ENCODE results near the gene TMEM108.

The TMEM108 gene

GRCh38 chr3:133277813-133278212 lies 239.6 kb downstream of the TMEM108 start:
- Histone ChIP-seq H3K4me3 (ENCODE audit: low read length) (no peak overlapping the region), H3K4me1 (ENCODE audit: control insufficient read depth, low read length) (peaks cover 12% of the 10 kb centered on the region), H3K27ac (ENCODE audit: low read depth, low read length) (no peak overlapping the region), H3K79me2 (ENCODE audit: control insufficient read depth, low read length) (no peaks in the 10 kb centered on the region), H3K4me2 (ENCODE audit: low read length) (no peak overlapping the region), H3K27me3 (ENCODE audit: control insufficient read depth, low read length) (no peaks in the 10 kb centered on the region), H3K9me2 (replicated peaks; ENCODE audit: control insufficient read depth, low read length) (no peaks in the 10 kb centered on the region), H3F3A (ENCODE audit: control insufficient read depth, insufficient read depth) (no peaks in the 10 kb centered on the region), H4K20me1 (ENCODE audit: control insufficient read depth, insufficient read depth, low read depth, low read length) (no peaks in the 10 kb centered on the region), H3K9me3 (ENCODE audit: control insufficient read depth, insufficient read depth, low read length) (no peaks in the 10 kb centered on the region), H3K36me3 (ENCODE audit: control insufficient read depth, low read length) (no peaks in the 10 kb centered on the region)
- TF ChIP-seq EZH2phosphoT487 (IDR thresholded peaks at IDR 0.05; ENCODE audit: borderline replicate concordance, low read length), result no peak
- no peak for TF ChIP-seq CTCF (IDR thresholded peaks at IDR 0.05; ENCODE audit: low read depth, low read length, poor library complexity, severe bottlenecking)

GRCh38 chr3:133278260-133279043 lies 240.3 kb downstream of the TMEM108 start:
- Histone ChIP-seq H3K9me2 (replicated peaks; ENCODE audit: control insufficient read depth, low read length) (no peaks in the 10 kb centered on the region), H3K4me1 (ENCODE audit: control insufficient read depth, low read length) (peaks cover 12% of the 10 kb centered on the region), H3K27me3 (ENCODE audit: control insufficient read depth, low read length) (no peaks in the 10 kb centered on the region), H3K27ac (ENCODE audit: low read depth, low read length) (no peak overlapping the region), H3F3A (ENCODE audit: control insufficient read depth, insufficient read depth) (no peaks in the 10 kb centered on the region), H3K79me2 (ENCODE audit: control insufficient read depth, low read length) (no peaks in the 10 kb centered on the region), H3K9me3 (ENCODE audit: control insufficient read depth, insufficient read depth, low read length) (no peaks in the 10 kb centered on the region), H4K20me1 (ENCODE audit: control insufficient read depth, insufficient read depth, low read depth, low read length) (no peaks in the 10 kb centered on the region), H3K4me2 (ENCODE audit: low read length) (no peak overlapping the region), H3K36me3 (ENCODE audit: control insufficient read depth, low read length) (no peaks in the 10 kb centered on the region), H3K4me3 (ENCODE audit: low read length) (no peak overlapping the region)
- TF ChIP-seq EZH2phosphoT487 (IDR thresholded peaks at IDR 0.05; ENCODE audit: borderline replicate concordance, low read length) (no peak), CTCF (IDR thresholded peaks at IDR 0.05; ENCODE audit: low read depth, low read length, poor library complexity, severe bottlenecking) (no peak)

- no peaks in the 10 kb centered on the region for H3K4me1 ChIP-seq (ENCODE audit: control insufficient read depth, low read length)
- no peaks in the 10 kb centered on the region for H3K9me2 ChIP-seq (replicated peaks; ENCODE audit: control insufficient read depth, low read length)
- H3K27ac ChIP-seq (ENCODE audit: low read depth, low read length), result no peak overlapping the region
- no peak overlapping the region for H3K4me2 ChIP-seq (ENCODE audit: low read length)
- H4K20me1 ChIP-seq (ENCODE audit: control insufficient read depth, insufficient read depth, low read depth, low read length), result no peaks in the 10 kb centered on the region
- TF ChIP-seq CTCF (IDR thresholded peaks at IDR 0.05; ENCODE audit: low read depth, low read length, poor library complexity, severe bottlenecking) (no peak), EZH2phosphoT487 (IDR thresholded peaks at IDR 0.05; ENCODE audit: borderline replicate concordance, low read length) (no peak)
- H3K79me2 ChIP-seq (ENCODE audit: control insufficient read depth, low read length), result no peaks in the 10 kb centered on the region
- no peaks in the 10 kb centered on the region for H3K36me3 ChIP-seq (ENCODE audit: control insufficient read depth, low read length)
- no peaks in the 10 kb centered on the region for H3K27me3 ChIP-seq (ENCODE audit: control insufficient read depth, low read length)
- no peaks in the 10 kb centered on the region for H3K9me3 ChIP-seq (ENCODE audit: control insufficient read depth, insufficient read depth, low read length)
- no peak overlapping the region for H3K4me3 ChIP-seq (ENCODE audit: low read length)
- no peaks in the 10 kb centered on the region for H3F3A ChIP-seq (ENCODE audit: control insufficient read depth, insufficient read depth)
These were observed 242.4 kb downstream of the TMEM108 start for GRCh38 chr3:133280586-133280985.
